Upper lobe of right lung (tissue), 1 donor: ENCODE measurements around the gene PTPN9. TPM values are rescaled to one million over a fixed set of nuclear protein-coding genes. Genes with fewer than 3 reads are reported as not detected.

ENCODE experiments used
- ATAC-seq: fragments of 200-7000 bp; cut with Tn5 transposase; one replicate; pipeline ENCODE4 v1.9.1; 2020; ENCODE audit warnings: mild to moderate bottlenecking, moderate library complexity
- DNase-seq: peaks from one replicate; pipeline ENCODE4 v3.0.0-alpha.2; 2020
- H3K27ac ChIP-seq: fragments of 200-600 bp; one replicate; pipeline ENCODE4 v1.8.0; 2022
- H3K27me3 ChIP-seq: fragments of 200-600 bp; one replicate; pipeline ENCODE4 v1.8.0; 2022; ENCODE audit warnings: mild to moderate bottlenecking
- H3K36me3 ChIP-seq: fragments of 200-600 bp; one replicate; pipeline ENCODE4 v1.8.0; 2022
- H3K4me1 ChIP-seq: fragments of 200-600 bp; one replicate; pipeline ENCODE4 v1.8.0; 2022
- H3K4me3 ChIP-seq: fragments of 200-600 bp; one replicate; pipeline ENCODE4 v1.8.0; 2022; ENCODE audit warnings: mild to moderate bottlenecking
- H3K9me3 ChIP-seq: fragments of 200-600 bp; one replicate; pipeline ENCODE4 v1.8.0; 2022
- intact Hi-C: fragments of 100-400 bp; cut with DNase I; formaldehyde crosslinking; loops from one replicate; pipeline ENCODE4 v1.11.0; 2022
- total RNA-seq: library from RNA; stranded (reverse); fragmentation: NEBNext Ultra II Directional; extraction: Animal tissue kit (Norgen Biotek cat#: 25700); gene quantifications from one replicate; pipeline ENCODE4 v1.2.1, GENCODE V29; 2021
- TF ChIP-seq, protein P1 (sequence below): fragments of 200-600 bp; IDR thresholded peaks from one replicate; pipeline ENCODE4 v1.8.0; 2022; ENCODE audit warnings: antibody characterized with exemption
- donor health status: DM: no; HTN: yes; CAD: no; lungs with severe emphysema.

Gene PTPN9
- total RNA-seq, 1 donor from 2014 or later, result 26.0 TPM

DNA sequence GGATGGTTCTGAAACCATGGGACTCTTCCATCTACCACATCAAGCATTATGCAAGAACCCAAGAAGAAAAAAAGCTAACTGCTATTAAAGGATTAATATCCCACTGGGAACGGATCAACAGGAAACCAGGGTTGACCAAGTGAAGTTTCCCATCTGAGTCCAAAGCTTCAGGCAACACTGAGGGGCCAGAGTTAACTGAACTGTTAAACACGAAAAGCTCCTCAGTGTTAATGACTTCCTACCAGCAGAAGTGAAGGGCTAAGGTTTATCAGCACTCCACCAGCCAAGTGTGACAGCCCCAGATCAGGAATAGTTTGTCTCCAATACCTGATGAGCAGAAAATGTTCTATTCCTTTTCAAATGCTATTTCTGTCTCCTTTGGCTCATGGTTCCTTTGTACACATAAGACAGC lies 36.7 kb downstream of the PTPN9 start:
- DNase-seq (no peak), ATAC-seq (no peak)
- H3K27ac ChIP-seq, result no peak overlapping the region
- intact Hi-C loops, result no loop called here
- peaks cover 27% of the 10 kb centered on the region for H3K4me1 ChIP-seq
- TF ChIP-seq, protein P1, sequence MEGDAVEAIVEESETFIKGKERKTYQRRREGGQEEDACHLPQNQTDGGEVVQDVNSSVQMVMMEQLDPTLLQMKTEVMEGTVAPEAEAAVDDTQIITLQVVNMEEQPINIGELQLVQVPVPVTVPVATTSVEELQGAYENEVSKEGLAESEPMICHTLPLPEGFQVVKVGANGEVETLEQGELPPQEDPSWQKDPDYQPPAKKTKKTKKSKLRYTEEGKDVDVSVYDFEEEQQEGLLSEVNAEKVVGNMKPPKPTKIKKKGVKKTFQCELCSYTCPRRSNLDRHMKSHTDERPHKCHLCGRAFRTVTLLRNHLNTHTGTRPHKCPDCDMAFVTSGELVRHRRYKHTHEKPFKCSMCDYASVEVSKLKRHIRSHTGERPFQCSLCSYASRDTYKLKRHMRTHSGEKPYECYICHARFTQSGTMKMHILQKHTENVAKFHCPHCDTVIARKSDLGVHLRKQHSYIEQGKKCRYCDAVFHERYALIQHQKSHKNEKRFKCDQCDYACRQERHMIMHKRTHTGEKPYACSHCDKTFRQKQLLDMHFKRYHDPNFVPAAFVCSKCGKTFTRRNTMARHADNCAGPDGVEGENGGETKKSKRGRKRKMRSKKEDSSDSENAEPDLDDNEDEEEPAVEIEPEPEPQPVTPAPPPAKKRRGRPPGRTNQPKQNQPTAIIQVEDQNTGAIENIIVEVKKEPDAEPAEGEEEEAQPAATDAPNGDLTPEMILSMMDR, result no peak
- no peaks in the 10 kb centered on the region for H3K36me3 ChIP-seq
- no peaks in the 10 kb centered on the region for H3K27me3 ChIP-seq
- H3K9me3 ChIP-seq, result no peaks in the 10 kb centered on the region
- H3K4me3 ChIP-seq, result no peak overlapping the region

DNA sequence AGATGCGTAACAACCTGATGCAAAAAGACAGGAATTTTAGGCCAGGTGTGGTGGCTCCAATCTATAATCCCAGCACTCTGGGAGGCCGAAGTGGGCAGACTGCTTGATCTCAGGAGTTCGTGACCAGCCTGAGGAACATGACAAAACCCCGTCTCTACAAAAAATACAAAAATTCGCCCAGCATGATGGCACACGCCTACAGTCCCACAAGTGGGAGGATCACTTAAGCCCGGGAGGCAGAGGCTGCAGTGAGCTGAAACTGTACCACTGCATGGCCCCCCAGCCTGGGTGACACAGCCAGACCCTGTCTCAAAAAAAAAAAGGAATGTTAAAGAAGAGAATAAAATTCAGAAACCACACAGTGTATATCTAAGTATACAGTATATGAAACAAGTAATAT lies 40.7 kb downstream of the PTPN9 start:
- Histone ChIP-seq H3K9me3 (no peaks in the 10 kb centered on the region), H3K36me3 (no peaks in the 10 kb centered on the region), H3K4me1 (peaks cover 14% of the 10 kb centered on the region), H3K27me3 (no peaks in the 10 kb centered on the region), H3K27ac (no peak overlapping the region), H3K4me3 (no peak overlapping the region)
- intact Hi-C loops, result no loop called here
- TF ChIP-seq, protein P1, result no peak
- no peak for DNase-seq
- no peak for ATAC-seq

DNA sequence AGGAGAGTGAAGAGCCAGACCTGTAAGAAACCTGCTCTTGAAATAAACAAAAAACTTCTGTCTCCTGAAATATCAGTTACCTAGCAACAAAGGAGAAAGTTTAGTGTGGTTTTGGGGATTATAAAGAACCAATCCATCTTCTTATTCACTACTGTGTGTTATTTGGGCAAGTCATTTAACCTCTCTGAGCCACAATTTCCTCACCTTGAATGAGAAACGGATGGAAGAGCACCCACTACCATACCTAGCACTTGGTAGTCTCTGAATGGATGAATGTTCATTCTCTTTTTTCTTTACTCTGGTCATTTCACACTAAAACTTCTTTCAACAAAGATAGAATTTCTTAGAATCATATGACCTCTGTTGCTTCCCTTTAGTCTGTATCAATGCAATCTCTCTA lies 45.2 kb downstream of the PTPN9 start:
- no peaks in the 10 kb centered on the region for H3K9me3 ChIP-seq
- TF ChIP-seq, protein P1, result no peak
- DNase-seq (no peak), ATAC-seq (no peak)
- H3K27ac ChIP-seq, result no peak overlapping the region
- H3K4me3 ChIP-seq, result no peak overlapping the region
- H3K4me1 ChIP-seq, result peaks cover 23% of the 10 kb centered on the region
- intact Hi-C loops, result no loop called here
- H3K36me3 ChIP-seq, result no peaks in the 10 kb centered on the region
- H3K27me3 ChIP-seq, result no peaks in the 10 kb centered on the region

DNA sequence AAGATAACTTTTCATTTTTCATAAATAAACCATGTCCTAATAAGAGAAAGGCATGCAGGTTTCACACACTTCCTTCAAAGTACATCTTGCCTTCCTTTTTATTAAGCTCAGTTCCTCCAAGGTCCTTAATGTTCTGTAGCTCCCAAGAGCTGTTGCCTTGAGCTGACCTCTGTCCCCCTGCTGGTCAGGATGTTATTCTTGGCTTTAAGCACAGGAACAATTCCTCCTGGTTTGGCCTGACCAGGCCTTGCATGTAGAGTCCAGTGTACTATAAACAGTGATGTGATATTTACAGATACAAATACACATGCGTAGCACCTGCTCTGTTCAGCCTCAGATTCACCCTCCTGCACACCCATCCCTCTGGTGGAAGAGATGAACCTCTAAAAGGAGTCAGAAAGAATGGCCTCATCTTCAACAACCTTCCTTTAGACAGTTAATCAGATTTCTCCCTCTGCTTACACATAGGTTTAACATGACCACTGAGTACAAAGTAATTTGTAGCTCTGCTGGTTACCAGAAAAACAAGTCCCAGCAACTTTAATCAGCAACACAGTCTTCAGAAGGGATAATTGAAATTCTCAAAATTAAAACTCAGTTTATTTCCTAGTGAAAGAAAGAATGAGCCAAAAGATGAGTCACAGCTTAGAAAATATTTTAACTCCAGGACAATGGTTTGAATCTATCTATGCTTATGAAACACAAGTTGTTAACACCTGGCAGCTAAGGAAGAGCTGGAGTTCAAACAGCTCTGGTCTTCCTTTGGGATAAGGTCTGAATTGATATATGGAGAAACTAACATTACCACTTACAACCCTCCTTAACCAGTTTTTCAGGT lies 46.5 kb downstream of the PTPN9 start:
- peak; percentile 94 for ATAC-seq
- TF ChIP-seq, protein P1, result peak; percentile 56
- Histone ChIP-seq H3K4me3 (no peak overlapping the region), H3K4me1 (peaks cover 23% of the 10 kb centered on the region), H3K36me3 (no peaks in the 10 kb centered on the region), H3K27me3 (no peaks in the 10 kb centered on the region), H3K27ac (peak overlapping the region; percentile 42), H3K9me3 (no peaks in the 10 kb centered on the region)
- intact Hi-C loops, result no loop called here
- DNase-seq, result no peak

DNA sequence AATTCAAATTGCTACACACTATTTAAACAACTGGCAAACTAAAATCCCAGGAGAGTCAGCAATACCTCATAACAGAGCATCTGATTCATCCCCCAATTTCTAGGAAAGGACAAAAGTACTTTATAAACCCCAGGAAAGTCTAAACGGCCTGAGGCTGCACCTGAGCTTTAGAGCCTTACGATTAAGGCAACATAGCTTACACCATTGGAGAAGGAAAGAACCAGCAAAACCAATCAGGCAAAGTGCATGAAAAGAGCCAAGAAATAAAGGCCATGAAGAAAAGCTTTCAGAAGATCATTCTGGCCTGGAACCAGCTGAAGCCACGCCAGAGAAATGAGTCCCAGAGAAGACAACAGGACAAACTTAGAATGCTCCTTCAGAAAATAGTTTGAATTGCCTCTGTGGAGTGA lies 48.1 kb downstream of the PTPN9 start:
- H3K27me3 ChIP-seq, result no peaks in the 10 kb centered on the region
- H3K4me1 ChIP-seq, result peaks cover 25% of the 10 kb centered on the region
- no peak for ATAC-seq
- no peaks in the 10 kb centered on the region for H3K9me3 ChIP-seq
- H3K36me3 ChIP-seq, result peaks cover 11% of the 10 kb centered on the region
- no peak overlapping the region for H3K4me3 ChIP-seq
- no peak overlapping the region for H3K27ac ChIP-seq
- intact Hi-C loops, result no loop called here
- DNase-seq, result no peak
- TF ChIP-seq, protein P1, result no peak
